CD4-positive, alpha-beta T cell treated with Interleukin-1 beta for 1 hour (primary cell): Measurements from ENCODE around the gene DAB2IP.

Source experiments
- DNase-seq, 2 donors: peaks; one replicate each; pipeline ENCODE4 v3.0.0-alpha.2; 2020 to 2022

DAB2IP gene

DNA sequence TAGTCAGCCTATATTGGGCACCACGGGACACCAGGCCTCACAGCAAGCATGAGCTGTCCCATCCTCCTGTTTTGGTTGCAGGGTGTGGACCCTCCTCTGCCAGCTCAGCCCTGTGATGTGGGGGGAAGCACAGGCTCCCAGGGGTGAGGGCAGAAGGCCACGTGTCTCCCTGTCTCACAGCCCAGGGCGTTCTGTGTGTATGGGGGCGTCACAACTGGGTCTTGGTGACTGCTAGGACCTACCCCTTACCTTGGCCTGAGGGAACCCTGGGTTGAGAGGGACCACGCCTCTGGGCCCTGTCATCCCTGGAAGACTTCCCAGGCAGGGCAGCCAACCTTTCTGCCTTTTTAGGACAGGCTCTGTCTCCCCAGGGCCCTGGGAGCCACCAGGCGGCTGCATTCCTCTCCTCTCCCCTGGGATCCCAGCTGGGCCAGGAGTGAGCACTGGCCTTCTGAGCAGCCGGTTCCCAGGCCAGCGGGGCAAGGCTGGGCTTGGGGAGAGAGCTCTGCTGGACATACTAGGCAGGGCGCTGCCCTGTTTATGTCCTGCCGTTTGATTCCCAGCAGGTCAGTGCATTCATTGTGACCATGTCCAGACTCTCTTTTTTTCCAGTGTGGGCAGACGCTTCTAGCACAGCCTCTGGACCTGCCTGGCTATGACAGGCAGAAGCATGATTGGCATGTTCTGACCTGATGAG is 97.4 kb downstream of the DAB2IP start:
- no peak for DNase-seq

GRCh38 chr9:121749614-121750013 is 98.2 kb downstream of the DAB2IP start:
- DNase-seq = no peak

- no peak for DNase-seq
Measured at GRCh38 chr9:121750259-121750714, 98.9 kb downstream of the DAB2IP start.

DNA sequence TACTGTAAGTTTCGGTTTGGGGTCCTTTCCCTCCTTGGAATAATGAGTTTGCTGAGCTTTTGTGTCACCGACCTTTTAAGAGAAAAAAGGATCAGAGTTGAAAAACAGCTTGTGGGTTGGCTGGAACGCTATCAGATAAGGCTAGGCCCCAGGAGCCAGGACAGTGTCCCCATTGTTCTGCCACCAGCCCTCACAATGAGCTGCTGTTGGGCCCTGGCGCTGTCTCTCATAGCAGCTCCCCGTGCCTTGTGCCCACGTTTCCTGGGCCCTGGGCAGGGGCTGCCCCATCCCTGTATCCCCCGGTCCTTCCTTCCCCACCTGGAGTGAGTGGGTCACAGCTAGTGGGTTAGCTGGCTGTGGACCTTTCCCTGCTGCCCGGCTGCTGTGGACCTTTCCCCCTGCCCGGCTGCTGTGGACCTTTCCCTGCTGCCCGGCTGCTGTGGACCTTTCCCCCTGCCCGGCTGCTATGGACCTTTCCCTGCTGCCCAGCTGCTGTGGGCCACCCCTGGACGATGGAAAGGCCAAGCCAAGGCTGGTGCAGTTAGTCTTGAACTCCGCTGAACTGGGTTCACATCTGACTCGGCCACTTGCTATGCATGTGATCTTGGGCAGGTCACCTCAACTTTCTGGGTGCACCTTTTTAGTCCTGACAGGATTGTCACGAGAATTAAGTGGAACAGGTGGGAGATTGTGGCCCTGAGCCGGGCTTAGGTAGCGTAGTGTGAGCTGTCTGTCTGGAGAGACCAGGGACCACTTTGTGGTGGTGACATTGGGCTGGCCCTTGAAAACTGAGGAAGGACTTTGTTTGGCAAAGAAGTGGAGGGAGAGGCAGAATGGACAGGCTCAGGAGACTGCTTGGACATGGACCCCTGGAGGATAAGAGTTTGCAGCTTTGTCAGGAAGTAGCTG is 99.5 kb downstream of the DAB2IP start:
- no peak for DNase-seq

- no peak for DNase-seq
Measured at GRCh38 chr9:121751686-121752445, 100.4 kb downstream of the DAB2IP start.

DNA sequence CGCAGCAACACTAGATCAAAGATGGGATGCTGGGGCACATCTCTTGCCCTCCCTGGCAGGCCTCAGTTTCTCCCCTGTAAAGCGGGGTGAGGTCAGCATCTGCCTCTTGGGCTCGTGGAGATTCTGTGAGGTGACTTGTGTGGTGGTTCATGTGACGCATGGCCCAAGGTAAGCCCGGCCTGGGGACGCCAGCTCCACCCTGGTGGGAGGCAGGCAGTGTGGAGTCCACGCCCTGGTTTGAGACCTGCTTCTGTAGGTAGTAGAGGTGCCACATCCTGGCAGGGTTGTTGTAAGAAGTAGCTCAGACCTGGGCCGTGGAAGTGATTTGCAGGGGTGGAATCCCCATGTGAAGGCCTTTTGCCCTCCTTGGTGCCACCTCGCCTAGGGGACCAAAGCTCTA is 101.5 kb downstream of the DAB2IP start:
- no peak for DNase-seq

- DNase-seq = no peak
Measured at GRCh38 chr9:121753802-121754654, 102.6 kb downstream of the DAB2IP start.

- no peak for DNase-seq
Measured at GRCh38 chr9:121754655-121755436, 103.4 kb downstream of the DAB2IP start.

GRCh38 chr9:121755581-121755980 is 104.1 kb downstream of the DAB2IP start:
- DNase-seq = no peak

GRCh38 chr9:121756474-121757280 is 105.2 kb downstream of the DAB2IP start:
- no peak for DNase-seq

- DNase-seq = no peak
Measured at GRCh38 chr9:121757281-121757585, 105.8 kb downstream of the DAB2IP start.

DNA sequence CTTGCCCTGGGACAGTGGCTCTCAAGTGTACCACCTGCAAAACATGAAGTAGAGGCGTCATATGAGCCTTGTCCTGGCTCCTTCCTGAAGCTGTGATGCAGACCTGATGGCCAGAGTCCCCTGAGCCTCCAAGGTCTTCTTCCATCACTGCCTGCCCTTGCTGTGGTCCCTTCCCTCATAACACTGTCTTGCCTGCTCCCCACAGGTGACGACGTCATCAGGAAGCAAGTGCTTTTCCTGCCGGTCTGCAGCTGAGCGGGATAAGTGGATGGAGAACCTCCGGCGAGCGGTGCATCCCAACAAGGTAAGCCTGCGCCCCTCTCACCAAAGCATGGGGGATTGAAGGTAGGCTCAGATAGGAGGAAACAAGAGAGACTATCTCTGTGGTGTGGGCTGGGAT is 107.3 kb downstream of the DAB2IP start:
- no peak for DNase-seq

- no peak for DNase-seq
Measured at GRCh38 chr9:121759996-121760395, 108.6 kb downstream of the DAB2IP start.

DNA sequence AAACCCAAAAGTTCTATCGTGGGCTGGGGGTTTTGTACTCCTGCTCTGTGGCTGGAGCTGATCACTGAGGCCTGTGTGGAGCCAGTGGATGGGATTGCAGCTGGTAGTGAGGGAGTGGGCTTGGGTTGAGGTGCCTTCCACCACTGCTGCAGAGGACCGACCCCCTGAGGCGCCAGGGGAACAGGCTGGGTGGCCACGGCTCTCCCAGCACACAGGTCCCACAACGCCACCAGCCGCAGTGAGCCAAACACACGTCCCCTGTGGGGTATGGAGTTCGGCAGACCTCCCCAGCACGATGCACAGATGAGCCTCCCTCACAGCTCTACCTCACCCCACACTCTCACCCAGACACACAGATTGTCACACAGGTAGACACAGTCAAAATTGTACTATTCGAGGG is 109.1 kb downstream of the DAB2IP start:
- DNase-seq = no peak

DNA sequence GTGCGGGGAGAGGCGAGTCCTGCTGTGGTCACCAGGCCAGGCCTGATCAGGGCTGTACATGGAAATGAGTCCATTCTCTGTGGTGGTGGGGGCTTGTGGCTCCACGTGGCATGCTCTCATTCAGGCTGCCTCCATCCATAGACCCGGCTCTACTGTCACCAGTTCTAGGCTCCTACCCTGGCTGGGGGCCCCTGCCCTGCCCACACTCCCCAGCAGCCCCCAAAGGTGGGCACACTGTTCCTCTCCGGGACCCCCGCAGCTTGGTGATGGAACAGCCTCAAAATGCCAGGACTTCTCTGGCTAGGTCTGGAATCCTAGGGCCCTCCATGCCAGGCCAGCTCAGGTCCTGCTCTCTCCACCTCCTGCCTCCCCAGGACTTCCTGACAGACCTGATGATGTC is 111.7 kb downstream of the DAB2IP start:
- DNase-seq = no peak

DNA sequence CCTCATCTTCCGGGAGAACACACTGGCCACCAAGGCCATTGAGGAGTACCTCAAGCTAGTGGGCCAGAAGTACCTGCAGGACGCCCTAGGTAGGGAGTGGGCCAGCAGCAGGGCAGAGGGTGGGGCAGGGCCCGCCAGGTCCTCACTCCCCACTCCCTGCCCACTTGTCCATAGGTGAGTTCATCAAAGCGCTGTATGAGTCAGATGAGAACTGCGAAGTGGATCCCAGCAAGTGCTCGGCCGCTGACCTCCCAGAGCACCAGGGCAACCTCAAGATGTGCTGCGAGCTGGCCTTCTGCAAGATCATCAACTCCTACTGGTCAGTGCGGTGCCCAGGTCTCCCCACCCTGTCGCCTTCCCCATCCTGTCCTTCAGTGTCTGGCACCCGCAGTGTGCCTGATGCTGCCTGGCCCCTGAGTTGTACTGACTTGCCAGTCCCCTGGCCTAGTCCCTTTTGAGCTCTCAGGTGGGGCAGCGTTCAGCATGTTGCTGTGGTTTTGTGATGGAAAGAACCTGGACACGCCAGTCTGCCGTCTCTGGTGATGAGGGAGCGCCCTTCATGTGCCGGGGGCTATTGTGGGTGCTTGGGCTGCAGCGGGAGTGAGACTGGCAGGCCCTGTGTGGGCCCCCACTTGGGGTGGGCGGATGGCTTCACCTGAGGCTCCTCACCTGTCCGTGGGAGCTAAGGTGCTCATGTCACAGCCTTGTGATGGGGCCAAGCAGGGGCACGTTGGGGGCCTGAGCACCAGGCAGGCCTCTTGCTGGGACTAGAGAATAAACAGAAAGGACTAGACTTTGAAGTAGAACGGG is 112.3 kb downstream of the DAB2IP start:
- DNase-seq = no peak

- no peak for DNase-seq
Measured at GRCh38 chr9:121764371-121764730, 112.9 kb downstream of the DAB2IP start.

DNA sequence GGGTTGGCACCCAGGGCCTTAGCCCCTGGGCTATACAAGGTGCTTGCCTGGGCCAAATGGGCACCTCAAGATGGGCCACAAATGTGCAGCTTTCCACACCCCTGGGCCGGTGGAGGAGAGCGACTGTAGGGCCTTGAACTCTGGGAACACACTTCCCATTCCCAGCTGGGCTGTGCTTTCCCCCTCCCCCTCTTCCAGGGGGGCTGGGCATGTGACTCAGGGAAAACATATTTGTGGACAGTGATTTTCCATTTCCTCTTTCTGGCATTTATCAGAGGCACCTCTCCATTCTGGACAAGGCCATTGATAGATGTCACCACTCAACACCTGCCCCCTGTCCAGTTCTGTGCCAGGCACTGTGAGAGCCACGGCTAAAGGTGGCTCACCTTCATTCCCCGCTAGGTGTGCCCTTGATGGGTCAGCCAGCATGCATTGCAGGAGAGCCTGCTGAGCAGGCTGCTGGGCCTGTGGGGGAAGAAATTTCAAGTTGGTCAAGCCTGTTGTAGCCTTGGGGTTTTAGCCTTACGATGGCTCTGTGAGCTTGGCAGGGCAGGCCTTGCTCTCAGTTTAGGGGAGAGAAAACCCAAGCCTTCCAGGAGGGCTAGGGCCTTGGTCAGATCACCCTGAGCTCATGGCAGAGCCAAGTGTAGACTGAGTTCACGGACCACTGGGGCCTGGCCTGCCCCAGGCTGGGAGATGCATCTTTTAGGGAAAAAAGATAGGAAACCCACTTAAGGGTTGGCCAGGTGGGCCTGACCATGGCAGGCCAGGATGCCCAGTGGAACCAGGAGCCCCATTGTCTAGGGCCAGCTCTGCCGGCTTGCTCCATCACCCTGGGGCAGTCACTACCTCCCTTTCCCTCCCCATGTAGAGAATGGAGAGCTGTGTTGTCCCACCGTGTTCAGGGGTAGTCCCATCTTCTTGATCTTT is 113.9 kb downstream of the DAB2IP start:
- DNase-seq = no peak
